ENCODE results near the gene CCL8. TPM values are rescaled to one million over a fixed set of nuclear protein-coding genes. Genes with fewer than 3 reads are reported as not detected.

The CCL8 gene
- total and polyA plus RNA-seq, 12 donors = 0.38 to 17.5 (median 1.0) TPM; not detected in 2

GRCh38 chr17:34311291-34311690 is 7.9 kb upstream of the CCL8 start:
- WGBS, 2 donors = 85 to 86% methylated on average over 7 of the region's 7 CpGs

GRCh38 chr17:34312080-34312479 is 7.2 kb upstream of the CCL8 start:
- Histone ChIP-seq H3K9me3 (no peaks in the 10 kb centered on the region), H3K36me3 (no peaks in the 10 kb centered on the region), H3K27me3 (peaks cover 0 to 5% (median 0%) of the 10 kb centered on the region in 7 donors), H3K4me3 (no peak overlapping the region), H3K4me1 (peaks cover 3 to 65% (median 39%) of the 10 kb centered on the region in 9 donors), H3K27ac (peak overlapping the region in 9 of 10 donors; percentile 31 to 83 (median 70))
- TF ChIP-seq, protein P1, sequence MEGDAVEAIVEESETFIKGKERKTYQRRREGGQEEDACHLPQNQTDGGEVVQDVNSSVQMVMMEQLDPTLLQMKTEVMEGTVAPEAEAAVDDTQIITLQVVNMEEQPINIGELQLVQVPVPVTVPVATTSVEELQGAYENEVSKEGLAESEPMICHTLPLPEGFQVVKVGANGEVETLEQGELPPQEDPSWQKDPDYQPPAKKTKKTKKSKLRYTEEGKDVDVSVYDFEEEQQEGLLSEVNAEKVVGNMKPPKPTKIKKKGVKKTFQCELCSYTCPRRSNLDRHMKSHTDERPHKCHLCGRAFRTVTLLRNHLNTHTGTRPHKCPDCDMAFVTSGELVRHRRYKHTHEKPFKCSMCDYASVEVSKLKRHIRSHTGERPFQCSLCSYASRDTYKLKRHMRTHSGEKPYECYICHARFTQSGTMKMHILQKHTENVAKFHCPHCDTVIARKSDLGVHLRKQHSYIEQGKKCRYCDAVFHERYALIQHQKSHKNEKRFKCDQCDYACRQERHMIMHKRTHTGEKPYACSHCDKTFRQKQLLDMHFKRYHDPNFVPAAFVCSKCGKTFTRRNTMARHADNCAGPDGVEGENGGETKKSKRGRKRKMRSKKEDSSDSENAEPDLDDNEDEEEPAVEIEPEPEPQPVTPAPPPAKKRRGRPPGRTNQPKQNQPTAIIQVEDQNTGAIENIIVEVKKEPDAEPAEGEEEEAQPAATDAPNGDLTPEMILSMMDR (IDR thresholded peaks at IDR 0.05) = no peak
- intact Hi-C loops (cut with DNase I) = loop anchor here in 3 of 10 donors (5.0 kb wide), 3 partner anchors 45 to 60 kb away; partner anchors contain the start of genes CCL1 (in 1 of the 3) and CCL13 (in 1 of the 3)
- WGBS, 2 donors = 53 to 62% methylated on average over 5 of the region's 5 CpGs
- peak in 7 of 8 donors; percentile 57 to 88 (median 76) for ATAC-seq
- DNase-seq = no peak

More at GRCh38 chr17:34311291-34311690, 7.9 kb upstream of the CCL8 start:
- Histone ChIP-seq H3K4me1 (peaks cover 6 to 73% (median 47%) of the 10 kb centered on the region in 9 donors), H3K27me3 (peaks cover 0 to 5% (median 0%) of the 10 kb centered on the region in 7 donors), H3K36me3 (no peaks in the 10 kb centered on the region), H3K9me3 (no peaks in the 10 kb centered on the region), H3K4me3 (no peak overlapping the region), H3K27ac (peak overlapping the region in 3 of 10 donors; percentile 65 to 77 (median 75))
- ATAC-seq (no peak), DNase-seq (no peak)
- intact Hi-C loops (cut with DNase I) = loop anchor here in 3 of 10 donors (5.0 kb wide), 3 partner anchors 46 to 59 kb away; partner anchors contain the start of genes CCL1 (in 1 of the 3) and CCL13 (in 1 of the 3)
- TF ChIP-seq, protein P1 (IDR thresholded peaks at IDR 0.05) = no peak

- peaks cover 0 to 3% (median 0%) of the 10 kb centered on the region in 11 donors for H3K9me3 ChIP-seq
- H3K27me3 ChIP-seq = peaks cover 0 to 5% (median 0%) of the 10 kb centered on the region in 7 donors
- no peak overlapping the region for H3K4me3 ChIP-seq
- no peak for DNase-seq
- H3K27ac ChIP-seq = peak overlapping the region in 9 of 10 donors; percentile 35 to 83 (median 70)
- TF ChIP-seq, protein P1 (IDR thresholded peaks at IDR 0.05) = no peak
- peak in 6 of 8 donors; percentile 36 to 75 (median 53) for ATAC-seq
- no peaks in the 10 kb centered on the region for H3K36me3 ChIP-seq
- WGBS, 2 donors = 84 to 85% methylated on average over 4 of the region's 4 CpGs
- intact Hi-C loops (cut with DNase I) = loop anchor here in 3 of 10 donors (5.0 kb wide), 3 partner anchors 44 to 61 kb away; partner anchors contain the start of genes CCL1 (in 1 of the 3) and CCL13 (in 1 of the 3)
- H3K4me1 ChIP-seq = peaks cover 0 to 56% (median 29%) of the 10 kb centered on the region in 9 donors
Observed at GRCh38 chr17:34313164-34313563, 6.1 kb upstream of the CCL8 start.

GRCh38 chr17:34314279-34314678 is 5.0 kb upstream of the CCL8 start:
- intact Hi-C loops (cut with DNase I) = loop anchor here in 3 of 10 donors (5.0 kb wide), 3 partner anchors 43 to 62 kb away; partner anchors contain the start of genes CCL1 (in 1 of the 3) and CCL13 (in 1 of the 3)
- Histone ChIP-seq H3K27me3 (peaks cover 0 to 5% (median 0%) of the 10 kb centered on the region in 7 donors), H3K4me1 (peaks cover under 1 to 56% (median 26%) of the 10 kb centered on the region in 9 donors), H3K36me3 (no peaks in the 10 kb centered on the region), H3K27ac (peak overlapping the region; percentile 14 to 83 (median 68)), H3K4me3 (no peak overlapping the region), H3K9me3 (peaks cover 0 to 7% (median 0%) of the 10 kb centered on the region in 11 donors)
- peak in 7 of 8 donors; percentile 55 to 65 (median 56) for ATAC-seq
- TF ChIP-seq, protein P1 (IDR thresholded peaks at IDR 0.05) = no peak
- 33 to 48% methylated on average over 4 of the region's 4 CpGs for WGBS, 2 donors
- peak in 1 of 2 donors; percentile 29 for DNase-seq
